SW 1271 (cell line): ENCODE results near the gene IRF8.

Experiments
- DNase-seq, 2 experiments: peaks; one replicate each; lab custom pipeline; 2025; lab: John Stamatoyannopoulos, UW

IRF8 gene

GRCh38 chr16:85913688-85914422, 14.9 kb downstream of the IRF8 start:
- DNase-seq = no peak

DNA sequence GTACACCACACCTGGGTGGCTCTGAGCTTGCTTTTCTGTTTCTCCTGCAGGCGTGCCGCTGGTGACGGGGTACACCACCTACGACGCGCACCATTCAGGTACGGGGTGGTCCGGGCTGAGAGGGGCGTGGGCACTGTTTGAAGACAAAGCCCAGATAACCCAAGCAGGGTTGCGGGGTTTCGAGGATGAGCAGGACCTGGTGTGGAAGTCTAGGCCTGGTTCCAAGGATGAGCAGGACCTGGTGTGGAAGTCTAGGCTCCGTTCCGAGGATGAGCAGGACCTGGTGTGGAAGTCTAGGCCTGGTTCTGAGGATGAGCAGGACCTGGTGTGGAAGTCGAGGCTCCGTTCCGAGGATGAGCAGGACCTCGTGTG, 15.4 kb downstream of the IRF8 start:
- DNase-seq = no peak

GRCh38 chr16:85915125-85915845, 16.3 kb downstream of the IRF8 start:
- no peak for DNase-seq

- no peak for DNase-seq
Observed at GRCh38 chr16:85916141-85916890, 17.4 kb downstream of the IRF8 start.

- DNase-seq = no peak
Observed at GRCh38 chr16:85917012-85917411, 18.1 kb downstream of the IRF8 start.

GRCh38 chr16:85917959-85918358, 19.0 kb downstream of the IRF8 start:
- no peak for DNase-seq

- no peak for DNase-seq
Observed at GRCh38 chr16:85918436-85918835, 19.5 kb downstream of the IRF8 start.

DNA sequence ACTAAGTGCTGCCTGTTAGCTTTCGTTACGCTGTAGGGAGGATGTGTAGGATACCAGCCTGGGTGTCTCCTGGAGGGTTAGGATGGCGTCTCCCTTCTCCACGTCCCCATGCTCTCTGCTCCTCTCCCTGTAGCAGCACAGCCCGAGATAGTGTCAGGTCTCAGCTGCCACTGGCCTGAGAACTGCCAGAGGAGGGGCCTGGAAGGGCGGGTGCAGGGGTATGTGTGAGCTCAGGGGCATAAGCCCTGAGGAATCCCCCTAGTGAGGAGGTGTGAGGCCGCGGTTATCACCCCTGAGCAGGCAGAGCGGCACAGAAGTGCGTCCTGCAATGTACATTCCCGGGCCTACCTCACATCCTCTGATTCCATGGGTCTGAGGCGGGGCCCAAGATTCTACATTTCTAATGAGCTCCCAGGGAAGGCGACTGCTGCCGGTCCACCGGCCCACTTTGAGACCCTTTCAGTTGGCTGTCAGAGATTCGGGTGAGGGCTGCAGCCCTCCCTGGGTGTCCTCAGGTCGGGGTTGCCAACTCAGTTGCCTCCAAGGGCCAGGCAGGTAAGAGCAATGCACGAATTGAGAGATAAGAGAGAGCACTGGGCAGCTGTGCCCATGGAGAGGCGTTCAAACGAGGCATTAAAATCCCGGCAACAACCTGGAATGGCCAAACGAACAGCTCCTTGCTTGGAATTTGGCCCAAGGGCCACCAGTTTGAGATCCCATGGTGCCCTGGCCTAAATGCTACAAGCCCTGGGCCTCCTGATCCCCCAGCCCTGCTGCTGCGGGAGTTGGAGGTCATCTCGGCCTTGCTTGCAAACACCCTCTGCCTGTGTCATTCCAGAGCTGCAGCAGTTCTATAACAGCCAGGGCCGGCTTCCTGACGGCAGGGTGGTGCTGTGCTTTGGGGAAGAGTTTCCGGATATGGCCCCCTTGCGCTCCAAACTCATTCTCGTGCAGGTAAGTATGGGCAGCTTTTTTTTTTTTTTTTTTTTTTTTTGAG, 20.6 kb downstream of the IRF8 start:
- no peak for DNase-seq

DNA sequence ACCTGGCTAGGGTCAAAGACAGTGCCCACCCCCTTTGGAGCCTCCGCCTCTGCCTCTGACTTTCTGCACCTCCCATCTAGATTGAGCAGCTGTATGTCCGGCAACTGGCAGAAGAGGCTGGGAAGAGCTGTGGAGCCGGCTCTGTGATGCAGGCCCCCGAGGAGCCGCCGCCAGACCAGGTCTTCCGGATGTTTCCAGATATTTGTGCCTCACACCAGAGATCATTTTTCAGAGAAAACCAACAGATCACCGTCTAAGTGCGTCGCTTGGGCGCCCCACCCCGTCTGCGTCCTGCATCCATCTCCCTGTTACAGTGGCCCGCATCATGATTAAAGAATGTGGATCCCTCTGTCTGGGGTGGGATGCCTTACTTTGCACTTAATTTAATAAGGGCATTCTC, 22.1 kb downstream of the IRF8 start:
- no peak for DNase-seq

DNA sequence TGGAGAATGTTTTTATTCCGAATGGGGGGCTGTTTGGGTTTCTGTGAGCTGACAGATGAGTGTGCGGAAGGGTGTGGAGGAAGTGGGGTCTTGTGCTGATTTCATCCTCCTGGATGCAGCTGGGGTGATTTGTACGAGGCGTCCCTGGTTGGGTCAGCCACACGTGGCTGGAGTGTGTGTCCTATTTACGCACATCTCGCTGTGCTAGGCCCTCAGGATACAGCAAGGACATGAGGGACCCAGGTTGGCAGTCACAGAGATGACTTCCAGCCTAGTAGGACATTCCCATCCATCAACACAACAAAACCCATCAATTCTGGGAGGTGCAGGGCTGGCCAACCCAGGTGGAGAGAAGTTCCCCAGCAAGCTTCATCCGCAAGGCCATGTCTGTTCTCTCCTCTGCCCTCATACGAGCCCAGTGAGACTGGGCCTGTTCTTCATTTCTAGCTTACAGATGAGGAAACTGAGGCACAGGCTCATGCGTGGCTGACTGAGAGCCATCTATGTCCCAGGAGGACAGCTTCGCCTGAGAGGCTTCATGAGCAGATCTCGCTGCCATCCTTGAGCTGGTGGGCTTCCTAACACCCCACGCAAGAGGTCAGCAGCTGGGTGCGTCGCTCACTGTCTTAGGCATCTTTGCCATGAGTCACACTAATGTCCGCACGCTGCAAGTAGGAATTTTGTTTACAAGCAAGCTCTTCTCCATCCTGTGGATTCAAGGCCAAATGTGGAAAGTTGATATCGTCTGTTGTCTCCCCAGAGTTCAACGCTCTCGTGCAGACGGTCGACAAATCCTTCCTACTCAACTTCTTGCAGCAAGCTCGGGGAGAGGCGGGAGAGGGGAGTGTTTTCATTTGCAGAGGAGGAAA, 24.4 kb downstream of the IRF8 start:
- DNase-seq = no peak

- DNase-seq = no peak
Observed at GRCh38 chr16:85924675-85925074, 25.7 kb downstream of the IRF8 start.

DNA sequence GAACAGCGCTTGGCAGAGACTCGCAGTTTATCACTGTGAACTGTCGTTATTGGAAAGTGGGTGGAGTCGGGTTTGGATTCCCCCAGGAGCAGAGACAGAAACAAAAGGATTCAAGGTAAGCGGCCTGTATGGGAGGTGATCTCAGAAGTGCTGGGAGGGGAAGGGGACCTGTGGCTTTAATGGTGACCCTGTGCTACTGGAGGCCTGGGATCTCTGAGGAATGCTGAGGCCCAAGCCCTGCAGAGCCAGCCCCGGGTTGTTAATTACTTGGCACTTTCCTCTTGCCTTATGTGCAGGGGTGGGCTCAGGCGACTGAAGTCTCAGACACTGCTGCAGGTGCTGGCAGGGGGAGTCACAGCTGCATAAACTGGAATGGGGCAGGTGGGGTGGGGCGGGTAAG, 27.4 kb downstream of the IRF8 start:
- no peak for DNase-seq

DNA sequence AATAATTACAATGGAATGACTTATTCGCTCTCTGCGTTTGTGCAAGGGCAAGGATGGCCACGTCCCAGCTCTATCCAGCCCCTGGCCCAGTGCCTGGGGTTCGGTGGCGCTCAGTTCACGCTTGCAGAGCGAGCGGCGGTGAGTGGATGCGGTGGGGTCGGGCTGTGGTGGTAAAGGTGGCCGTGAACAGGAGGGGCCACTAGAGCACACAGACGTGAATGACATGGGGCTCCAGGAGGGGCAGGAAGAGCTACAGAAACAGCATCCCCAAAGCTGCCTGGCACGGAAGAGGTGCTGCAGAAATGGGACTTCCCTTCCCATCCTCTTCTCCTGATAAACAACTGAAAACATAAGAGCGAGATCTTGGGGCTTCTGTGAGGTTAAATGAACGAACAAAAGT, 28.4 kb downstream of the IRF8 start:
- no peak for DNase-seq

GRCh38 chr16:85927959-85928358, 29.0 kb downstream of the IRF8 start:
- DNase-seq = no peak

DNA sequence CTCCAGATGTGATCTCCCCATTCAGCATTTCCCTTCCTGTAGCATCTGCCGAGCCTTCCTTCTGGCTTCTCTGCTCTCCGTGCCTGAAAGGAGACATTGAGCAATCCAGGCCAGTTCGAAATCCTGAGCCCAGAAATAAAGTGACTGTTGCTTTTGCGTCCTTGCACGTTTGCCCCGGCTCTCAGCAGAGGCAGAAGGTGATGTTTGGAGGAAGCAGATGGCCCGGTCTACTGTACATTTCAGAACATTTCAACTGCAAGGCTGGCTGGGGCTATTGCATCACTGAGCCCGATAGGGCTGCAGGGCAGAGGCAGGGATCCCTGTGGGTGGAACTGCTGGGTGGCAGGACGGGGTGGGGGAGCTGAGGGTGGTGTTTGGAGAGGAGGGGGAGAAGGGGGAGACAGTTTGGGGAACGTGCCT, 29.4 kb downstream of the IRF8 start:
- no peak for DNase-seq

DNA sequence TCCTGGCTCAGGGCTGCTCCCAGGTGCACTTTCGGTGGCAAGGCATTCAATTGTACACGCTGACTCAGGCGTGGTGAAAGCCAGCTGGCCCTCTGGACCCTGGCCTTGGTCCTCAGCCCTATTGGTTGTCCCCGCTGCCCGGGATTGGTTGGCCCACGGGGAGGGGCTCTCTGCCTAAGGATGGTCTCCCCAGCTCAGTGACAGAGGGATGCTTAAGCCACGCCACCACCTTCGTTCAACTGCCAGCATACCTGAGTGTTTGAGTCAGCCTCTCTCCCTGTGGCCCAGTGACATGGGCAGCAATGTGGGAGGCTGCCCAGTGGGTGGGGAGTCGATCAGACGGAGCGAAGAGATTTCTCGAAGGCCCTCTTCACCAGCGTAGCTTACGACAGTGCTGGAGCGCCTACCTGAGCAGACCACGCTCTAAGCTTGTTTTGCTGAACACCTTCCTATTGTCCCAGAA, 30.3 kb downstream of the IRF8 start:
- DNase-seq = no peak

- DNase-seq = no peak
Observed at GRCh38 chr16:85930301-85930700, 31.3 kb downstream of the IRF8 start.

GRCh38 chr16:85931596-85932402, 32.8 kb downstream of the IRF8 start:
- no peak for DNase-seq

- DNase-seq = no peak
Observed at GRCh38 chr16:85934210-85934609, 35.2 kb downstream of the IRF8 start.
